Aorta (tissue), 5 donors: ENCODE data around the gene ITGAD. TPM values are rescaled to one million over a fixed set of nuclear protein-coding genes. Genes with fewer than 3 reads are reported as not detected.
A peak's percentile ranks its signal among the peaks of the same experiment; 100 is the strongest.

Experiments
- ATAC-seq: fragments of 200-7000 bp; cut with Tn5 transposase; one replicate; pipeline ENCODE4 v1.9.1; 2022; ENCODE audit warnings: moderate library complexity; ENCODE audit not compliant: low FRiP score
- DNase-seq, 2 donors: peaks; one replicate each; pipeline ENCODE4 v3.0.0-alpha.2; 2020
- H3K27ac ChIP-seq, 2 donors: one replicate each; pipeline ENCODE4 v1.5.1; 2013; ENCODE audit warnings: low read length in 2 of 2, mild to moderate bottlenecking in 2 of 2, moderate library complexity in 2 of 2, control low read depth in 1 of 2, inconsistent platforms in 1 of 2, low read depth in 1 of 2
- H3K27me3 ChIP-seq, 2 donors: one replicate each; pipeline ENCODE4 v1.6.1; 2013; ENCODE audit warnings: control low read depth in 1 of 2, low read length in 1 of 2, mild to moderate bottlenecking in 1 of 2, moderate library complexity in 1 of 2; ENCODE audit not compliant: insufficient read depth in 2 of 2, control insufficient read depth in 1 of 2
- H3K36me3 ChIP-seq, 2 donors: one replicate each; pipeline ENCODE4 v1.6.1; 2013; ENCODE audit warnings: control low read depth in 1 of 2, low read length in 1 of 2, mild to moderate bottlenecking in 1 of 2; ENCODE audit not compliant: insufficient read depth in 2 of 2, control insufficient read depth in 1 of 2
- H3K4me1 ChIP-seq, 2 donors: one replicate each; pipeline ENCODE4 v1.6.1; 2013; ENCODE audit warnings: low read length in 2 of 2, control low read depth in 1 of 2, mild to moderate bottlenecking in 1 of 2, moderate library complexity in 1 of 2; ENCODE audit not compliant: insufficient read depth in 2 of 2, control insufficient read depth in 1 of 2
- H3K4me3 ChIP-seq, 2 donors: one replicate each; pipeline ENCODE4 v1.5.1; 2013; ENCODE audit warnings: low read length in 2 of 2, control low read depth in 1 of 2, mild to moderate bottlenecking in 1 of 2
- H3K9me3 ChIP-seq: one replicate; pipeline ENCODE4 v1.6.1; 2013; ENCODE audit warnings: mild to moderate bottlenecking, low read length; ENCODE audit not compliant: control insufficient read depth
- WGBS, 2 donors: extraction: QIAGEN DNeasy Blood & Tissue Kit; methylation state at CpG; one replicate each; pipeline ENCODE4 v1.1.7; 2013; 5-methylcytosine and 5-hydroxymethylcytosine counted together
- intact Hi-C, 2 donors: fragments of 100-400 bp; cut with DNase I; formaldehyde crosslinking; loops; one replicate each; pipeline versions ENCODE4 v1.14.2 to v1.15.0; 2022
- polyA plus RNA-seq, 2 donors: library from polyadenylated mRNA; stranded (reverse); fragments of 200-250 nt; gene quantifications; one replicate each; pipeline ENCODE4 v1.2.3, GENCODE V29; 2013
- total RNA-seq, 2 donors: library from RNA; stranded (reverse); fragmentation: NEBNext Ultra II Directional; extraction: Animal tissue kit (Norgen Biotek cat#: 25700); gene quantifications; one replicate each; pipeline ENCODE4 v1.2.1, GENCODE V29; 2021
- donor health status: healthy with polysubstance abuse.
- donor health status: Bipolar disorder and iron deficiency.
- donor health status: DM: no; HTN: no; CAD: no.
- donor health status: DM: no; HTN: no; CAD: no.
- donor health status: DM: yes; HTN: yes; CAD: no.

The ITGAD gene
- total and polyA plus RNA-seq, 4 donors: 0.45 to 0.63 (median 0.54) TPM; not detected in 1

- no peak for ATAC-seq
- H3K9me3 ChIP-seq: no peaks in the 10 kb centered on the region
- intact Hi-C loops: loop anchor here in 1 of 2 donors (5.0 kb wide), 2 partner anchors 35 to 390 kb away; partner anchors contain the start of genes ZNF646 and ZNF668
- peak; percentile 50 to 53 for DNase-seq
- no peaks in the 10 kb centered on the region for H3K4me1 ChIP-seq
- H3K36me3 ChIP-seq: peaks cover 0 to 2% of the 10 kb centered on the region in 2 donors
- whole genome bisulfite sequencing, 2 donors: 91% methylated on average over 35 of the region's 35 CpGs
- H3K27me3 ChIP-seq: no peaks in the 10 kb centered on the region
- H3K27ac ChIP-seq: no peak overlapping the region
- no peak overlapping the region for H3K4me3 ChIP-seq
These were observed 69.0 kb downstream of the ITGAD start for GRCh38 chr16:31461921-31462804.

DNA sequence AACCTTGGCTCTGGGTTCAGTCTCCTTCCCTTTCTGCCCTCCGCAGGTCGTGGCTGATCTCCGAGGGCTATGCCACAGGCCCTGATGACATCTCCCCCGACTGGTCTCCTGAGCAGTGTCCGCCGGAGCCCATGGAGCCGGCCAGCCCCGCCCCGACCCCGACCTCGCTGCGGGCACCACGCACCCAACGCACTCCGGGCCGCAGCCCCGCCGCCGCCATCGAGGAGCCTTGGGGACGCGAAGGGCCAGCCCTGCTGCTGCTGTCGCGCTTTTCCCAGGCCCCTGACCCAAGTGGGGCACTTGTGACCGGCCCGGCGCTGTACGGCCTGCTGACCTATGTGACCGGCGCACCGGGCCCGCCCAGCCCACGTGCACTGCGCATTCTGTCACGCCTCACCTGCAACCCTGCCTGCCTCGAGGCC lies 71.2 kb downstream of the ITGAD start:
- no peak overlapping the region for H3K4me3 ChIP-seq
- intact Hi-C loops: loop anchor here in 1 of 2 donors (5.0 kb wide), 2 partner anchors 33 to 392 kb away; partner anchors contain the start of genes ZNF646 and ZNF668
- peaks cover 0 to 2% of the 10 kb centered on the region in 2 donors for H3K36me3 ChIP-seq
- H3K27ac ChIP-seq: no peak overlapping the region
- no peaks in the 10 kb centered on the region for H3K4me1 ChIP-seq
- ATAC-seq (no peak), DNase-seq (peak; percentile 41 to 74)
- no peaks in the 10 kb centered on the region for H3K27me3 ChIP-seq
- WGBS, 2 donors: 93 to 97% methylated on average over 34 to 36 of the region's 36 CpGs
- no peaks in the 10 kb centered on the region for H3K9me3 ChIP-seq

GRCh38 chr16:31464781-31465260 lies 71.7 kb downstream of the ITGAD start:
- DNase-seq (peak; percentile 33 to 61), ATAC-seq (no peak)
- Histone ChIP-seq H3K27me3 (no peaks in the 10 kb centered on the region), H3K4me1 (no peaks in the 10 kb centered on the region), H3K9me3 (no peaks in the 10 kb centered on the region), H3K4me3 (no peak overlapping the region), H3K27ac (no peak overlapping the region), H3K36me3 (peaks cover 0 to 2% of the 10 kb centered on the region in 2 donors)
- 89 to 92% methylated on average over 17 of the region's 17 CpGs for WGBS, 2 donors
- intact Hi-C loops: loop anchor here in 1 of 2 donors (5.0 kb wide), 2 partner anchors 32 to 393 kb away; partner anchors contain the start of genes ZNF646 and ZNF668

GRCh38 chr16:31465788-31466370 lies 72.7 kb downstream of the ITGAD start:
- H3K27me3 ChIP-seq: no peaks in the 10 kb centered on the region
- WGBS, 2 donors: 94% methylated on average over 20 of the region's 20 CpGs
- no peak overlapping the region for H3K4me3 ChIP-seq
- DNase-seq: peak in 1 of 2 donors; percentile 40
- peaks cover 0 to 2% of the 10 kb centered on the region in 2 donors for H3K36me3 ChIP-seq
- intact Hi-C loops: no loop called here
- H3K4me1 ChIP-seq: no peaks in the 10 kb centered on the region
- no peaks in the 10 kb centered on the region for H3K9me3 ChIP-seq
- H3K27ac ChIP-seq: no peak overlapping the region
- no peak for ATAC-seq

- H3K27ac ChIP-seq: no peak overlapping the region
- no peaks in the 10 kb centered on the region for H3K4me1 ChIP-seq
- peaks cover 0 to 2% of the 10 kb centered on the region in 2 donors for H3K36me3 ChIP-seq
- DNase-seq (peak in 1 of 2 donors; percentile 44), ATAC-seq (no peak)
- no peak overlapping the region for H3K4me3 ChIP-seq
- no peaks in the 10 kb centered on the region for H3K9me3 ChIP-seq
- no peaks in the 10 kb centered on the region for H3K27me3 ChIP-seq
- 94 to 95% methylated on average over 18 of the region's 18 CpGs for WGBS, 2 donors
- intact Hi-C loops: no loop called here
These were observed 73.3 kb downstream of the ITGAD start for GRCh38 chr16:31466381-31466841.

- Histone ChIP-seq H3K36me3 (peaks cover 0 to 2% of the 10 kb centered on the region in 2 donors), H3K4me1 (no peaks in the 10 kb centered on the region), H3K27me3 (no peaks in the 10 kb centered on the region), H3K4me3 (no peak overlapping the region), H3K9me3 (no peaks in the 10 kb centered on the region), H3K27ac (no peak overlapping the region)
- 82 to 88% methylated on average over 5 of the region's 5 CpGs for WGBS, 2 donors
- ATAC-seq (no peak), DNase-seq (peak in 1 of 2 donors; percentile 29)
- intact Hi-C loops: no loop called here
These were observed 74.1 kb downstream of the ITGAD start for GRCh38 chr16:31467151-31467773.

DNA sequence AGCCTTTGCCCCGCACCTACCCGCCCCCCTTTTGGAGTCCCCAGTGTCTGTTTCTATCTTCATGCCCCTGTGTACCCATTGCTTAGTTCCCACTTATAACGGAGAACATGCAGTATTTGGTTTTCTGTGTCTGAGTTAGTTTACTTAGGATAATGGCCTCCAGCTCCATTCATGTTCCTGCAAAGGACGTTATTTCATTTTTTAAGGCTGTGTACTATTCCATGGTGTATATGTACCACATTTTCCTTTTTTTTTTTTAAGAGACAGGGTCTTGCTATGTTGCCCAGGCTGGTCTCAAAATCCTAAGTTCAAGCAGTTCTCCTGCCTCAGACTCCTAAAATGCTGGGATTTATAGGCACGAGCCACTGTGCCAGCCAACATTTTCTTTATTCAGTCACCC lies 74.7 kb downstream of the ITGAD start:
- Histone ChIP-seq H3K9me3 (no peaks in the 10 kb centered on the region), H3K36me3 (peaks cover 0 to 2% of the 10 kb centered on the region in 2 donors), H3K4me3 (no peak overlapping the region), H3K27me3 (no peaks in the 10 kb centered on the region), H3K27ac (no peak overlapping the region), H3K4me1 (no peaks in the 10 kb centered on the region)
- 84 to 85% methylated on average over 5 of the region's 5 CpGs for WGBS, 2 donors
- no peak for ATAC-seq
- no peak for DNase-seq
- intact Hi-C loops: no loop called here

- H3K4me1 ChIP-seq: no peaks in the 10 kb centered on the region
- ATAC-seq: no peak
- intact Hi-C loops: no loop called here
- peaks cover 0 to 4% of the 10 kb centered on the region in 2 donors for H3K36me3 ChIP-seq
- H3K9me3 ChIP-seq: no peaks in the 10 kb centered on the region
- DNase-seq: no peak
- peak overlapping the region in 1 of 2 donors; percentile 77 for H3K27ac ChIP-seq
- no peaks in the 10 kb centered on the region for H3K27me3 ChIP-seq
- 77 to 87% methylated on average over 3 of the region's 3 CpGs for WGBS, 2 donors
- H3K4me3 ChIP-seq: no peak overlapping the region
These were observed 77.5 kb downstream of the ITGAD start for GRCh38 chr16:31470615-31471014.
